GM13977 (cell line): Measurements from ENCODE around the gene RTF1.

ENCODE experiments used
- DNase-seq: peaks from one replicate; pipeline ENCODE4 v3.0.0; 2012; ENCODE audit warnings: low spot score
- CTCF ChIP-seq: IDR thresholded peaks from 2 replicates; pipeline ENCODE4 v1.5.1; 2012; ENCODE audit warnings: mild to moderate bottlenecking, control low read depth; ENCODE audit not compliant: insufficient read depth; ENCODE audit errors: extremely low read depth, missing control alignments
- in situ Hi-C: fragments of 300-500 bp; cut with MboI; formaldehyde crosslinking; loops from one replicate; pipeline ENCODE4 v1.12.0; 2022; ENCODE audit warnings: low sequenced_read_pairs, low pct_unique_long_range_greater_than_20kb, mixed read lengths, inconsistent platforms; ENCODE audit not compliant: unreplicated experiment

RTF1 gene

GRCh38 chr15:41502795-41503668 is 86.1 kb downstream of the RTF1 start:
- TF ChIP-seq CTCF, result no peak
- DNase-seq, result peak; percentile 47
- in situ Hi-C loops, result no loop called here

GRCh38 chr15:41503669-41504010 is 86.7 kb downstream of the RTF1 start:
- no peak for TF ChIP-seq CTCF
- DNase-seq, result no peak
- in situ Hi-C loops, result no loop called here

GRCh38 chr15:41504751-41505492 is 88.0 kb downstream of the RTF1 start:
- in situ Hi-C loops, result no loop called here
- no peak for TF ChIP-seq CTCF

GRCh38 chr15:41505776-41506175 is 88.9 kb downstream of the RTF1 start:
- no peak for DNase-seq
- in situ Hi-C loops, result no loop called here
- no peak for TF ChIP-seq CTCF

More at GRCh38 chr15:41504751-41505492, 88.0 kb downstream of the RTF1 start:
- DNase-seq, result no peak

GRCh38 chr15:41506796-41507341 is 90.0 kb downstream of the RTF1 start:
- in situ Hi-C loops, result no loop called here
- DNase-seq, result no peak
- TF ChIP-seq CTCF, result peak; percentile 42

GRCh38 chr15:41507820-41508290 is 91.0 kb downstream of the RTF1 start:
- DNase-seq, result no peak
- in situ Hi-C loops, result no loop called here
- no peak for TF ChIP-seq CTCF
